HG02970 (cell line): ENCODE data around the gene RPUSD2.
"Not testable (repeated sequence)": the region's sequence is repeated elsewhere in the genome, so short reads cannot be mapped to it uniquely, and the experiment has no call there.

ENCODE experiments used
- ATAC-seq: cut with Tn5 transposase; IDR thresholded peaks from one replicate; pipeline ENCODE4 v1.9.1; 2021; ENCODE audit warnings: mild to moderate bottlenecking, moderate library complexity, moderate number of reproducible peaks; ENCODE audit not compliant: unreplicated experiment, low FRiP score

The RPUSD2 gene

GRCh38 chr15:40565333-40566238 lies 3.5 kb upstream of the RPUSD2 start:
- no peak for ATAC-seq

- ATAC-seq = no peak
Measured at GRCh38 chr15:40567111-40567510, 2.0 kb upstream of the RPUSD2 start.

GRCh38 chr15:40575113-40575512 lies 6.0 kb downstream of the RPUSD2 start:
- ATAC-seq = no peak

GRCh38 chr15:40576914-40577313 lies 7.8 kb downstream of the RPUSD2 start:
- ATAC-seq = not testable (repeated sequence)

GRCh38 chr15:40578892-40579291 lies 9.8 kb downstream of the RPUSD2 start:
- no peak for ATAC-seq

GRCh38 chr15:40581796-40582195 lies 12.7 kb downstream of the RPUSD2 start:
- ATAC-seq = not testable (repeated sequence)

- ATAC-seq = no peak
Measured at GRCh38 chr15:40582726-40583246, 13.7 kb downstream of the RPUSD2 start.

GRCh38 chr15:40584191-40584590 lies 15.1 kb downstream of the RPUSD2 start:
- ATAC-seq = no peak

GRCh38 chr15:40590667-40591050 lies 21.6 kb downstream of the RPUSD2 start:
- ATAC-seq = no peak

- ATAC-seq = no peak
Measured at GRCh38 chr15:40591389-40591788, 22.3 kb downstream of the RPUSD2 start.

- no peak for ATAC-seq
Measured at GRCh38 chr15:40593165-40593564, 24.1 kb downstream of the RPUSD2 start.

- peak; percentile 76 for ATAC-seq
Measured at GRCh38 chr15:40593588-40594428, 24.7 kb downstream of the RPUSD2 start, which contains the start of gene KNL1. Gene KNL1, plus strand, starts transcription at chr15:40594249. Its CDS starts 8,683 bp downstream, at chr15:40602932.

GRCh38 chr15:40594429-40594836 lies 25.3 kb downstream of the RPUSD2 start:
- peak; percentile 47 for ATAC-seq

GRCh38 chr15:40595219-40595618 lies 26.1 kb downstream of the RPUSD2 start:
- no peak for ATAC-seq

- no peak for ATAC-seq
Measured at GRCh38 chr15:40595773-40596172, 26.7 kb downstream of the RPUSD2 start.

- no peak for ATAC-seq
Measured at GRCh38 chr15:40597024-40597423, 27.9 kb downstream of the RPUSD2 start.

- ATAC-seq = no peak
Measured at GRCh38 chr15:40598126-40598525, 29.0 kb downstream of the RPUSD2 start.

GRCh38 chr15:40598672-40599071 lies 29.6 kb downstream of the RPUSD2 start:
- ATAC-seq = no peak

GRCh38 chr15:40600956-40601355 lies 31.9 kb downstream of the RPUSD2 start:
- no peak for ATAC-seq

GRCh38 chr15:40603935-40604334 lies 34.8 kb downstream of the RPUSD2 start:
- no peak for ATAC-seq

GRCh38 chr15:40613080-40613479 lies 44.0 kb downstream of the RPUSD2 start:
- no peak for ATAC-seq
